NCI-H524 (cell line): ENCODE measurements around the gene ASTN2.

Experiments
- DNase-seq, 2 experiments: peaks; one replicate each; lab custom pipeline; 2025; lab: John Stamatoyannopoulos, UW

ASTN2 gene

DNA sequence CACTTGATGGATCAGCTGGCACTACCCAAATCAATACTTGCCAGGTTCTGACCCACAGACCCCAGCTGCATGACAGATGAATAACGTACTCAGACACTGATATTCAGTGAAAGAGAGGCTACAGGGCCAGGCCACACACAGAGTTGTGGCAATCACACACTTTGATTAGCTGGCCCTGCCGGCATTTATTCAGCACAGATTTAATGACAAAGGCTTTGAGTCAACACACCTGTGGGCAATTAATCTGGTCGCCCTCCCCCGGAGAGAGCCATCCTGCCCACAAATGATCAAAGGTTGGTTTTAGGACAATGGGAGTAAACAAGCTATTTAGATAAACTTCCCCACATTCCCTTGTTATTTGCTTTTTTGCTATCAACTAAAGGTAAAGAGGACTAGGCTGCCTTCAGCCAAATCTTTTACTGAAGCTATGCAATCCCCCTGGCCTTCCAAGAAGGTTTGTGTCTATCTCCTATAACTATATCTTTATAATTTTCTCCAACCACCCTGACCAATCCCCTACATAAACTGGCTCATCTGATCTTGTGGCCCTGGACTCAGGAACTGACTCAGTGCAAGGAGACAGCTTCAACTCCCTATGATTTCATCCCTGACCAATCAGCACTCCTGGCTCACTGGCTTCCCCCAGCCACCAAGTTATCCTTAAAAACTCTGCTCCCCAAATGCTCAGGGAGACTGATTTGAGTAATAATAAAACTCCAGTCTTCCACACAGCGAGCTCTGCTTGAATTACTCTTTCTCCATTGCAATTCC lies 740.5 kb downstream of the ASTN2 start:
- no peak for DNase-seq

DNA sequence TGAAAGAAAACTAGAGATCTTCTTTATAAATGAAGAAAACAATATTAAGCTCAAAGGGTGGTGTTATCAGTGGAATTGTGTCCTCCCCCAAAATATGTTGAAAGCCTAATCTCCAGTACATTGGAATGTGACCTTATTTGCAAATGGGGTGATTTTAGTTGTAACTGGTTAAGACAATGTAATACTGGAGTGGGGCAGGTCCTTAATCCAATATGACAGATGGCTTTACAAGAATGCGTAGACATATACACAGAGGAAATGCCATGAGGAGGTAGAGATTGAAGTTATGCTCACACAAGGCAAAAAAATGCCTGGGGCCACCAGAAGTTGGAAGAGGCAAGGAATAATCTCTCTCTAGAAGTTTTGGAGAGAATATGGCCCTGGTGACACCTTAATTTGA lies 741.5 kb downstream of the ASTN2 start:
- peak in 1 of 2 experiments; percentile 20 for DNase-seq

DNA sequence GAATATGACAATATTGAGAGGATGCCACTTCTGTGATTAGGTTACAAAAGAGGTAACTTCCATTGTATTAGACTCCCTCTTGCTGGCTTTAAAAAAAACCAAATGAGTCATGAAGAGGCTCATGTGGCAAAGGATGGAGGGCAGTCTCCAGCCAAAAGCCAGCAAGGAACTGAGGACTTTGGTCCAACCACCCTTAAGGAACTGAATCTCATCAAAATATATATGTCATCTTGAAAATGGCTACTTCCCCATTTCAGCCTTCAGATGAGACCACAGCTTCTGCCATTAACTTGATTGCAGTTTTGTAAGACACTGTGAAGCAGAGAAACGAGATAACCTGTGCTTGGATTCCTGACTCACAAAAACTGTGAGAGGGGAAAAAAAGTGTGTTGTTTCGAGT lies 743.3 kb downstream of the ASTN2 start:
- no peak for DNase-seq

DNA sequence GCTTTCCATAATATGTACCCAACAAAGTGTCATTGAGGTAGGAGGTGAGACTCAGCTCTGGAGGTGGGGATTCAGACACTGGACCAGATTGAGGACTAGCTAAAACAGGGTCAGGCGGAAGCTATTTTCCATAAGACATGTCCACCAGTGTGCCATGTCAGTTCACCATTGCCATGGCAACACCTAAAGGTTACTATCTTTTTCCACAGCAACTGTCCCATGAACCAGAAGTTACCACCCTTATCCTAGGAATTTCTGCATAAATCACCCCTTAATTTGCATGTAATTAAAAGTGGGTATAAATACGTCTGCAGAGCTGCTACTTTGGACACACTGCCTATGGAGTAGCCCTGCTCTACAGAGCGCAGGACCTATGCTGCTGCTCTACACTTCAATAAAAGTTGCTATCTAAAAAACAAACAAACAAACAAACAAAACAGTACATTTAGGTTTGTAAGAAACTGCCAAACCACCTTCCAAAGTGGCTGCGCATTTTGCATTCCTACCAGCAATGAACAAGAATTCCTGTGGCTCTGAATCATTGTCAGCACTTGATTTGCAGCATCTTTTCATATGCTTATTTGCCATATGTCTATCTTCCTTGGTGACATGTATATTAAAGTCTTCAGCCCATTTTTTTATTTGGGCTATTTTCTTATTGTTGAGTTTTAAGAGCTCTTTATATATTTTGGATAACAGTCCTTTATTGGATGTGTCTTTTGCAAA lies 745.7 kb downstream of the ASTN2 start:
- no peak for DNase-seq

DNA sequence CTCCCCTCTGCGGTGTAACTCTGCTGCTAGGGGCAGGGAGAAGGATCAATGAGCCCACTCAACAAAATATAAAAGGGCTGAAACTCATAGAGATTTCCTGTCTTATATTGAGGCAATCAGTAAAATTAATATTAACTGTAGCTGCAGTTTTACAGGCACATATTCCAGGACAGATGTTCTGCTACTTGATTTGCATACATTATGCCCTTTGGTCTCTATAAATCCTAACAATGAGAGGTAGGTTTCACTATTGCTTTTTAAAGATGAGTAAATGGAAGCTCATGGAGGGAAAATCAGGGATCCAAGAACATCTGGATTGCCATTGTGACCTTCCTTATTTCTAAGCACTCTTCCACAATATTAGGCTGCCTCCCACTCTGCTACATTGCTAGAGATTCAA lies 751.3 kb downstream of the ASTN2 start:
- no peak for DNase-seq

DNA sequence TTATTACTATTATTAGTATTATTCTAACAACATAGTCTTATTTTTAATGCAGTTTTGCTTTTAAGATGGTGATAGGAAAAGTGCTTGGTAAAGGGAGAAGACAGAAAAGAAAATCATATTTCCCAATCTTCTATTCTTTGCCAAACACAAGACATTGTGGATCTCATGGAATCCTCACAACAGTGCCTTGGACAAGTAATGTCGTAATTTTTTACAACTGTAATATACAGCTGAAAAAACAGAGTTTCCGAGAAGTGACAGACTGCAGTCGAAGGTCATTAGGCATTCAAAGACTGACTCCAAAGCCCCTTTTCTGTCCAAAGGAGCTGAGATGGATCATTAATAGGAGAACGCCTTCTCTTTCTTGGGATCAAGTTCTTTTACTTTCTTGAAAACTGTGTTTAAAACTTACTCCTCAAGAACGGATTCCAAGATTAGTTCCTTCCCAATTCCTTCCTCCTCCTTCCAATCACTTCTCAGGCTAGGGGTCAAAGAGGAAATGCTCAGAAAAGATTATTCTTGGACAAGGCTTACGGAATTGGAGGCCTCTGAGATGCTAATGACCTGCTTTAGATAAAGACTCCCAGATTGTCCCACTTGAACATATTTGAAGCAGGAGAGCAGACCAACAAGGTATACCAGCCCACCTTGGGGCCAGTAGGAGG lies 752.1 kb downstream of the ASTN2 start:
- DNase-seq: no peak

DNA sequence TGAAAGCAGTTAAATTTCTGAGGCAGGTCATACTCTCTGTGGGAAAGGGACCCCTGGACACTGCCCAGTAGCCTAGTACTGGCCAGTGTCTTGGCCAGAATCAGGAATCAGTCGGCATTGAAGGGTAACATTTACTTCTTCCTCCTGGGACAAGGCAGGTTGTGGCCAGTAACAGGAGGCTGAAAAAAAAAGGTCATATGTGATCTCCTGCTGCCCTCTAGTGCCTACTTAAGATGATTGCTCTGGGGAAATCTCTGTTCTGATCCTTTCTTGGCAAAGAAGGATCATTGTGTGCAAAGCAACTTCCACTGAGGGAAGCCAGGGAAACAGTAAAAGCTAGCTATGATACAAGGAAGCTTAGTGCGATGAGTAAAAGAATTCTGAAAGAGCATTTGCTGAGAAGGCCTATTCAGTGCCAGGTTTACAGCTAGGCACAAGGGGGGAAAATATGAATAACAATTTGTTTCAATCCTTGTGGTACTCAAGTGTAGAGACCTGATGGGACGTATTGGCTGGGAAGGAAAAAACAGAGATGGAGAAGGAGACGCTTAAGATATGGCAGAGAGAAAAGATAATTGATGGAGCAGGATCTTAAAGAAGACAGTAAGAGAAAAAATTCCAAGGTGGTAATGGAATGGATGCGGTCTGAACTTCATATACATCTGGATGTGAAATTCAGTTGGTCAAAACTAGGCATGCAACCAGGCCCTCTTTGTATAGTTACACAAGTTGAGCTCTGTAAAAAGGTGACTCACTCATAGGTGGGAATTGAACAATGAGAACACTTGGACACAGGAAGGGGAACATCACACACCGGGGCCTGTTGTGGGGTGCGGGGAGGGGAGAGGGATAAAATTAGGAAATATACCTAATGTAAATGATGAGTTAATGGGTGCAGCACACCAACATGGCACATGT lies 753.6 kb downstream of the ASTN2 start:
- DNase-seq: peak; percentile 35 to 74

DNA sequence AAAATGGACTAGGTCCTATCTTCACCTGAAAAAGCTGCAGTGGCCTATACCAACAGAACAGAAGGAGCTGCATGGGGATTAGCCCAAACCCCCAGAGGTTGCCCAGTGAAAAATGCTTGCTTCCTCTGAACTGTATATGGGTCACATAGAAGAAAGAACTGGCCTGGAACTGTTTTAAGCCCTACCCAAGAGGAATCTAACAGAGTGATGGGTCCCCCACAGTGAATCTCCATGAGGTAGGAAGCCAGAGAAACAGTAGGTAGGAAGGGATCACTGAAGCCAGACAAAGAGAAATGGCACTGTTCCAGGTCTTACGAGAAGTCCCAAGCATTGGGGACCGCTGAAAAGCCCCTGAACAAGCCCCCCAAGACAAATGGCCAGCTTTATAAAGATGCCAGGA lies 756.6 kb downstream of the ASTN2 start:
- DNase-seq: no peak

DNA sequence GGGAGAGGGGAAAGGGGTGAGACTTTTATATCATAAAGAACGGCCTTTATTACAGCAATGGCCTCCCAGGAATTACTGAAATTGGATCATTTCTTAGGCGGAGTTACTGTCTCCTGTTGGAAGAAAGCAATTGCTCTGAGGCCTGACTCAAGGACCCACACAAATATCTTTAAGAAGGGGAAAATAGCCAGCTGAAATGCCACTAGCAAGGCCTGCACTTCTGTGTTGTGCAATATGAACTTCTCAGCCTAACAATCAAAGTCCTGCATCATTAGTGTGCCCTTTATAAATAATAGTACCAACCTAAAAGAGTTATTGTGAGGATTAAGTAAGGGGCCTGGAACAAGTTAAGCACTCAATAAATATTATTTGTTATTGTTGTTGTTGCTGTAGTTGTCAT lies 757.9 kb downstream of the ASTN2 start:
- DNase-seq: no peak

DNA sequence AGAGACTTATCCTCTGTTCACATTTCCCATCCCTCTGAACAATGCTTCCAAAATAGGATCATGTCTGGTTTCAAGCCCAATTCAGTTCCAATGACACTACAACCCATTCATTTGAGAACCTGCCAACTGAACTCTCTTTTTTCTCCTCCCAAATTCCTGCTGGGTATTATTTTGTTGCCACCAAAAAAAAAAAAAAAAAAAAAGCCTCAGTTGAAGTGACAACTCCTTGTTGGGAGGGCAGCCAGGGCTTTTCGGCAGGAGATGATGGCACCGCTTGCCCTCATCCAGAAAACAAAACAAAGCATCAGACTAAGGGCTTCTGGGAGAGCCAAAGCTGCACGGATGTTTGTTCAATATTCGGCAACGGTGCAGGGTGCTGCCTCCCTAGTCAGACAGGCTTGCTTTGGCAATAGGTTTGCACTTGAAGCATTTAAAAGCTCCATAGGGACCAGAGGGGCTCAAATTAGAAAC lies 758.3 kb downstream of the ASTN2 start:
- DNase-seq: no peak

DNA sequence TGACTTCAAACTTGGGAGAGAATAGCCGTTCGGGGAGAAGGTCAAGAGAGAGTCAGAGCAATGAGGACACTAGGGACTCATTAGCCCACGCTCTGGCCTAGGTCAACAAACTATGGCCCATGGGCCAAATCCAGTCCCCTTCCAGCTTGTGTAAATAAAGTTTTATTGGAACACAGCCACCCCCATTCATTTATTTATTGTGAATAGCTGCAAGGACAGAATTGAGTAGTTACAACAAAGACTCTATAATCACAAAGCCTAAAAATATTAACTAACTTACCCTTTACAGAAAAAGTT lies 760.9 kb downstream of the ASTN2 start:
- DNase-seq: no peak

DNA sequence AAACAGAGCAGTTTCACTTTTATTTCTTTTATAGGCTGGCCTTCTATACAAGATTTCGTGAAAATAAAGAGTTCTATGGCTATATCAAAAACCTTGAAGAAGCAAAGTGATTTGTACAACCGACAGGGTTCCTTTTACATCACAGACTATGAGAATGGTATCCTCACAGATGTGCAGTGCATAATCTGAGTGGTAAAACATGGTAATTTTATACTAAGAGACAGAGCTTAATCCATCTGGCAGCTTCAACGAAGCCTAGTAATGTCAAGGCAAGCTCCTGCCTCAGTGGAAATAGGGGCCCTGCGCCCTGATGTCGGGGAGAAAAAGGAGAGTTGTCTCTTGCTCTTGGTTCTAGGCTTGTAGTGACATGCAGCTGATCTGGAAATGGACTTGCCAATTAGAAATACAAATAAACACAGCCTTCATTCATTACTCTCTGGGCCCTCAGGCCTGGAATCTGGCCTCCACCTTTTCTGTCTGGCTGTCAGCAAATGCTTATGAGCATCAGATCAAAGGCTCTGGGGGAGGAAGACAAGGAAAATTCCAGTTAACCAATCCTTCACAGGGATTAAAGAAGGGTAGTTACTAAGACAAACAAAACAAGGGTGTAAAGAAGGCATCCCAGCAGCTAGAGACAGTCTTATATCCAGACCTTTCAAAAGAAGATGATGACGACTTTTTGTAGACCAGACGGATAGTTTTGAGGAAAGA lies 761.4 kb downstream of the ASTN2 start:
- DNase-seq: peak in 1 of 2 experiments; percentile 10

DNA sequence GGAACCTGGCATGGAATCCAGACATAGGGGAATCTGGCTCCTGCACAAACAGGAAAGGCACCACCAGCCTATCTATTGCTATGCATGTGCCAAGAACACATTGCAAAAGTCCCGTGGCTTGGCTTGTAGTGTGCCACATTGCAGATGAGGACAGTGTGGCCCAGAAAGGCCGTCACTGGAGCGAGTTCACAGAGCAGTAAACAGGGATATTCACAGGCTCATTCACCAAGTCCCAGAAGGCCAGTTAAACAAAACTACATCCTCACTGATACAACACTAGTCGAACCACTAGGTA lies 767.4 kb downstream of the ASTN2 start:
- no peak for DNase-seq

DNA sequence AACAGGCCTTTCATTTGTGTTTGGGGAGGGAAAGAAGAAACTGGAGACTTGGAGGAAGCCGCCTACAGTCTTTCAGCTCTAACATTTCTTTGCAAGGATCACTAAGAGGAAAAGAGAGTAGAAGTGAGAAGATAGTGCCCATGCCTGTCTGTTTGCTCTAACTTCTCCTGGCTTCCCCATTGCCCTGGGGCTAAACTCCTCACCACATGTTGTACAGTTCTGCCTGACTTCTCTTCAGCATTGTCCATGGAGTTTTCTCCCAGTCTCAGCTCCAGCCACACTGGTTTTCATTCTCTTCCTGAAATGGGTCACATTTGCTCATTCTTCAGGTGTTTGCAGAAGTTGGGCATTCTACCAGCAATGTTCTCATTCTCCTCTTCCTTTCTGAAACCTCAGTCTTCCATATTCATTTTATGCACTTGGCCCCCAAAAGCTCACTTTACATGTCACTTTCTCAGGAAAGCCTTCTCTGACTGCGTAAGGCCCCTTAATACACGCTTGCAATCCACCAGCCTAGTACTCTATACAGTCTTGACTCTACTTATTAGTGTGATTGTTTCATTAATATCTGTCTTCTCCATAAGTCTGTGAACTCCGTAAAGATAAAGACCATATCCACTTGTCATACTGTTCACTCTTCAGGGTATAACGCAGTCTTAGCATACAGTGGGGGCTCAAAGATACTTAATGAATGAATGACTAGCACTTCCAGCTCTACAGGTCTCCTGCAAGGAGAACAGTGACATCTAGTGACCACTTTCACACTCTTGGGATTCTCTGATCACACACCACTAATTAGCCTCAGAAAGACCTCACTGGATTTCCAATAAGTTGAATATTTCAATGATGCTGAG lies 768.0 kb downstream of the ASTN2 start:
- DNase-seq: peak; percentile 33 to 62

DNA sequence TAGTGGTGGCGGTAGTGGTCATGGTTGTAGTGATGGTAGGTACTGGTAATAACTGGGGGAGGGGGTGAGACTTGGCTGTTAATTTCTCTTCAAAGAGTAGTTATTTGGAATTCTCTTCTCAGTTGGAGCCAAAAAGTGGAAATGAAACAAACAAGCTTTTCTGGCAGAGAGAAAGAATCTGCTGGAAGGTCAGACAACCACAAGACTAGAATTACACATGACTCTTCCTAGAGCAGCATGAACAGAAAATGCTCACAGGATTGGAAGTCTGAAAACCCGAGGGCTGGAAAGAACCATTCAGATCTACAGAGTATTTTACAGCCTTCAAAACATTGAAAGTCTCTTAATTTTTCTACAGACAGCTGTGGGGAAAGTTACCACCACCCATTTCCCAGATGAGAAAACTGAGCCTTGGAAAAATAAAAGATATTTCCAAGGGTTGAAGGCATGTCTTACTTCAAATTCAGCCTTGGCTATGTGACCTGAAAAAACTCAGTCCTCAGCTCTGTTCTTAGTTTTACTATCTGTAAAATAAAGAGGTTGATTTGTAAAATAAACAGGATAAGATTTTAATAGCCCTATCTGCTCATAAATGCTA lies 770.7 kb downstream of the ASTN2 start:
- DNase-seq: no peak

DNA sequence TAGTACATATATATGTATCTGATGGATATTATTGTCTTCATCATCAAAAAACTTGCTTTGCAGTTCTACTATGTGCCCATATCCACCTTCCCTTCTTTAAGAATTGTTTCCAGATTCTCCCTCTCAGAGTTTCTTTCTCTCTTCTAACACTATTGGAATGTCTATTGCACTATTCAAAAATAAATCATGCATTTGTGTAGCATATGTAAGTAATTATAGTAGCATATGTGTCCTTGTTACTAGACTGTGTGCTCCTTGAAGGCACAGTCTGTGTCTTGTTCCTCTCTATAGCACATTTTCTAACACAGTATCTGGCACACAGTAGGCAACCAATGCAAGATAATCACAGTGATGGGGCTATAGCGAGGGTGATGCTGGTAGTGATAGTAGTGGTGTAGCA lies 771.2 kb downstream of the ASTN2 start:
- DNase-seq: no peak

DNA sequence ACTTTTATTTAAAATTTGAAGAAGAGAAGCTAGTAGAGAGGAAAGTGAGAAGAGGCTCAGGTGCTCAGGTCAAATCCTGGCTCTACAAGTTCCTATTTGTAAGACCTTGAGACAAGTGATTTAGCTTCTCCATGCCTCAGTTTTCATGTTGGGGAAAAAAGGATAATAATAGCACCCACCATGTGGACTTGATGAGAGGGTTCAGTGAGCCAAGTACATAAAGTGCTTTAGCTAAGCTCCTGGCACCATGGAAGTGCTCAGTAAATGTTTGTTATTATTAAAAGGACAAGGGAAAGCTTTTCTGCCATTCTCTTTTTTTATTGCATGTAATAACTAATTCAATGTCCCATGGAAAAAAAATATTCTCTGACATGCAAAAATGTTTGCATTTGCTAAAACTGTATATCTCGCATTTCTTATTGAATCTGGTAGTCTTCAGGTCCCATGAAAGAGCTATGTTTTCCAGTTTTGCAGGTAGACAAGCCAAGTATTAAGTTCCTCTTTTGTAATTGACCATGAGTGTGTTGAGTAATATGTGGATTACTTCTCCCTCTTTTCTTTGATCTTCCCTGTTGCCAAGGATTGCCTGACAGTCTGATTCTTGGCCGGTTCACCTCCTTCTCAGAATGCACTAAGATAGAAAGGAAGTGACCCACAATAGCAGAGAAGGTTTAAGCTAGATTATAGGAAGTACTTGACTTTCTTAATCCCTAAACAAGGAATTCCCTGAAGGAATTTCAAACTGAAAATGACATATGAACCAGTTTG lies 773.4 kb downstream of the ASTN2 start:
- DNase-seq: no peak

DNA sequence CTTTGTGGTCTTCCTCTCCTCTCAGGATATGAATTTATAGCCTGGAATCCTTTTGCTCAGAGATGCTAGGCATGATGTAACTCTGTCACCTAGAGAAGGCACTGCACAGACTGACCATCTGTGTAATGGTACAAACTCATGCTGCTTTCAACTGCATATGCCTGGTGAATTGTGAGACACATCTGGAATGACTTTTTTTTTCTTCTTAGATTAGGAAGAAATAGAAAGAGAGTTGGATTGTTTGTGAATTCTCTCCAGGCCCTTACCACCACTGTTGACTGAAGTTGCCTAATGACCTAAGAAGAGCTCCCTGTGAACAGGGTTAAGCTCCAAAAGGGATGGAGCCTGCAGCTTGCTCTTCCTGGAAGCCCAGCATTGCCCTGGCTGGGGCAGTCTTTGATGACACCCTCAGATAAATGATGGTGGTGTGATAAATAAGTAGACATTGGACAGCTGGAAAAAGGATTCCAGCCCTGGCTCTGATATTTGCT lies 775.6 kb downstream of the ASTN2 start:
- no peak for DNase-seq

DNA sequence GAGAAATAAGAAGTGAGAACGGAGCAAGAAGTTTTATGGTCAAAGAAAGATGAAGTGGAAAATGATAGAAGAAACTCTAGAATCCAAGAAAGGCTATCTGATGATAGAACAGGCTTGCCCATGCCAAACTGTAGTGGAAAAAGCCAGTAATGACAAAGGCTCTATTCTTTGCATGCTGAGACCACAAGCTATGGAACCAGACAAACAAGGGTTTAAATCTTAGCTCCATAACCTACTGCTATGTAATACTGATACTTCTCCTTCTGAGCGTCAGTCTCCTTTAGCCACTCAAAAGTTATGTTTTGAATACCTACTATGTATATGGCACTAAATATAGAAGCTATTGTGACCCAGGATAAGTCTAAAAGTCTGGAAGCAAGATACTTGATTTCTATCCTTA lies 778.9 kb downstream of the ASTN2 start:
- DNase-seq: no peak
